Mesenteric fat pad (tissue), 1 donor: ENCODE data around the gene ZFHX3. TPM values are rescaled to one million over a fixed set of nuclear protein-coding genes. Genes with fewer than 3 reads are reported as not detected.

Experiments
- DNase-seq: peaks from one replicate; pipeline ENCODE4 v3.0.0-alpha.2; 2020; ENCODE audit warnings: low spot score
- total RNA-seq: library from RNA; stranded (reverse); fragmentation: NEBNext Ultra II Directional; extraction: Animal tissue kit (Norgen Biotek cat#: 25700); gene quantifications from one replicate; pipeline ENCODE4 v1.2.1, GENCODE V29; 2021
- donor health status: DM: yes; HTN: yes; CAD: no.

Gene ZFHX3
- total RNA-seq, 1 donor from 2014 or later: 28.8 TPM

DNA sequence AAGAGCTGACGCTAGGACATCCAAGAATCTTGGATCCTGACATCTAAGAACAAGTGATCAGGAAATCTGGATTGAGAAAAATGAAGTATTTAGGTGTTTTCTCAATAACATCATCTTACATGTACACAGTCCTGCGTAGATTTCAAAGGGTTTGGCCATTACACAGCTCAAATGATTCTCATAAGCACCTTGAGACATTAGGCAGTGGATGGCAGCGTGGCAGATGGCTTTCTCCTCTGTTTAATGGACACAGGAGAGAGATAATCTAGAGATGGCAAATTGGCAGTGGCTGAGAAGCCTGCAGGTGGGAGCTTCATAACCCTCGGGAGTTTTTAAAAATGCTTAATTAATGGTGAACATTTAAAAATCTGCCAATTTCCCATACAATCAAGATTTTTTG, 137.5 kb downstream of the ZFHX3 start:
- DNase-seq: no peak

GRCh38 chr16:72909196-72909595, 138.7 kb downstream of the ZFHX3 start:
- no peak for DNase-seq

DNA sequence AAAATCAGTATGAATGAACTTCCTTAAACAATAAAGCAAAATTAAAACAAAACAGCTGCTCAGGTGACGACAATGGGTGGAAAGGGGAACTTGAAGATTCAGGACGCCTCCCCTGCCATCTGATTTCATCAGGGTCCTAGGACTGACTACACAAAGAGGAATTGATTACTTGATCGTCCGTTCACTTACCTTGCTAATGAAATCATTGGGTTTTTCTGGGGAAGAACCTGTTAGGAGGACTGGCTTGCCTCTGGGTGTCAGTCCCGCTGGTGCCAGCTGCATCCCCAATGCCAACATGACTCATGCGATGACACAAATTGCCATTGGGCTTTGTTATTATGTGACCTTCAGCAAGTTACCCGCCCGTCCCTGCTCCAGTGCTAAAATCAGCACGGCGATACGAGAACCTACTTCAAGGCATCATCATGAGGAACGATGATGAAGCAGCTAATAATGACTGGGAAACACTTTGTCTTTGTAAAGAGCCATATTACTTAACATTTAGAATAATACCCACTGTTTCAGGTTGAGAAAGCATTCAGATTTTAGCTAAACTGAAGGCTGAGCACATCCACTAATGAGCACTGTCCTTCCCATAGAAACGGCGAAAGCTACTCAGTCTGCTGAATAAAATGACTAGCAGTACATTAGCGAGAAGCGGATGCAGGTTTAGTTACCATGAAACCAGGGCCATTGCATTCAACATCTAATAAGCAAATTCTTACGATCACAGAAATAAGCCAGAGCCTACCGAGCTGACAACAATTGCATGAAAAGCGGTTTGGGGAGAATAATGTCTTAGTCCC, 139.4 kb downstream of the ZFHX3 start:
- DNase-seq: no peak

- DNase-seq: no peak
Measured at GRCh38 chr16:72905581-72905980, 142.3 kb downstream of the ZFHX3 start.

- no peak for DNase-seq
Measured at GRCh38 chr16:72903176-72903575, 144.8 kb downstream of the ZFHX3 start.

- no peak for DNase-seq
Measured at GRCh38 chr16:72902206-72902605, 145.7 kb downstream of the ZFHX3 start.

- DNase-seq: no peak
Measured at GRCh38 chr16:72901000-72901627, 146.8 kb downstream of the ZFHX3 start.

GRCh38 chr16:72898216-72898825, 149.6 kb downstream of the ZFHX3 start:
- no peak for DNase-seq

DNA sequence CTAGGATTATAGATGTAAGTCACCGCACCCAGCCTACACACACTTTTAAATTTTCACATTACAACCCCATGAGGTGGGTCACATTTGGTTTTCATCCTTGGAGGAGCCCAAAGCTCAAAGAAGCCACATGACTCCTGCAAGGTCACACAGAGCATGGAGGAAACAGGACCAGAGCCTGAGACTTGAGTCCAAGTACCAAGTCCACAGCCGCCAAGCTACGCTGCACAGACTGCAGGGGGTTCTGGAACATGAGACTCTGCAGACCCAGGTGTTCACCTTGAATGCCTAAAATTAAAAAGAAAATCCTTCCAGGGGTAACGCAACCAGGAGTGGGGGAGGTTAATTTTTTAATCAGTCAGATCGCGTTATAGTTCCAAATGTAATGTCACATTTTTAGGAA, 150.2 kb downstream of the ZFHX3 start:
- DNase-seq: no peak

DNA sequence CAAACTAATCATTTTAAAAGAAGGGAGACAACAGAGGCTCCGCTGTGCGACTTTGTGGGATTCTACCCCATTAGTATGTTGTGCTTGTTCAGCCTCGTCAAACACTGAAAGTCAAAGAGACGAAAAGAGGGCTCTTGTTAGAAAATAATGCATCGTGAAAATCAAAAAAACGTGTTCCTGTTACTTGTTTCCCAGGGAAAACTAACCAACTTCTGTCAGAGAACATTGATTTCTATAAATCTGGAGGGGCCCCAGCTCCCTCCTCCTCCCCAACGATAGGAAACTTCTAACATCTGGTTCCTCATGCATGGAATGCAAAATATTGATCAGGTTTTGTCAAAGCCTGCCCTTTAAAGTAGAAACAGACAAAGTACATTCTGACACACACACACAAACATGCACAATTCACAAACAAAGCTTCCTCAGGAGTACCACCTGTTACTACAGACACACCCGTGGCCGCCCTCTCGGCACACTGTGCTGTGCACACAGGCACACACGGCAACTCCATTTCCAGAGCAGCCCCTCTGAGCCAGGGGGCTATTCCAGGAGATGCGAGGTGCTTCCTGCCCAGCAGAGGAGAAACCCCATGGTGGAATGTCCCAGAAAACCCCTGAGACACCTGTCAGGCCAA, 151.3 kb downstream of the ZFHX3 start:
- DNase-seq: no peak

DNA sequence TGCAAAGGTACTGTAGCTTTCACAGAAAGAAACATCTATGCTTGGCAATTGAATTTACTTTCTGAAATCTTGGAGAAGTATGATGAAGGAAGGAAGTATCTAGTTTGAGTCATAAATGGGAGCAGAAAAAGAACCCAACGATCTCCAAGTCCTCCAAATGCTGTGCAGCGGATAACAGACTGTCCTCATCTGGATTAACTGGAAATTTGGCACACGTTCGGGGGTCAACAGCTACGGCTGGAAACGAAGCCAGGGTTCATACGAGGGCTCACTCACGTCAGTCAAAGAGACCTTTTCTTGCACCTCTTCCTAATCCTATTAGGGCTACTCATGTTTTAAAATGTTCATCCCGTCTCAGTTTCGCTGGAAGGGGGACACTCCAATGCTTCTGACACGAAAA, 152.0 kb downstream of the ZFHX3 start:
- DNase-seq: no peak

- no peak for DNase-seq
Measured at GRCh38 chr16:72894293-72895151, 153.4 kb downstream of the ZFHX3 start.

- no peak for DNase-seq
Measured at GRCh38 chr16:72891291-72892227, 156.4 kb downstream of the ZFHX3 start.

DNA sequence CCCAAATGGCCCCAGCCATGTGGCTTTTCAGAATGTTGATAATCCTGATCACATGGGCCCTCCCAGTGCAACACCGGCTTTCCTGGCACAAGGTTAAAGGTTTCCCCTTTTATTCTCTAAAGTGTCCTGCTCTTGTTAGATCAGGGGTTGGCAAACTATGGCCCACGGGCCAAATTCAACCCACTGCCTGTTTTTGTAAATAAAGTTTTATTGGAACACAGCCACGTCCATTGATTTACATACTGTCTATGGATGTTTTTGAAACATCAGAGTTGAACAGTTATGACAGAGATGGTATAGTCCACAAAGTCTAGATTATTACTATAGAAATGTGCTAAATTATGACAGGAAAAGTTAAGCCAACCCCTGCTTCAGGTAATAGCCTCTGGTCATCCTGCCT, 157.3 kb downstream of the ZFHX3 start:
- no peak for DNase-seq

DNA sequence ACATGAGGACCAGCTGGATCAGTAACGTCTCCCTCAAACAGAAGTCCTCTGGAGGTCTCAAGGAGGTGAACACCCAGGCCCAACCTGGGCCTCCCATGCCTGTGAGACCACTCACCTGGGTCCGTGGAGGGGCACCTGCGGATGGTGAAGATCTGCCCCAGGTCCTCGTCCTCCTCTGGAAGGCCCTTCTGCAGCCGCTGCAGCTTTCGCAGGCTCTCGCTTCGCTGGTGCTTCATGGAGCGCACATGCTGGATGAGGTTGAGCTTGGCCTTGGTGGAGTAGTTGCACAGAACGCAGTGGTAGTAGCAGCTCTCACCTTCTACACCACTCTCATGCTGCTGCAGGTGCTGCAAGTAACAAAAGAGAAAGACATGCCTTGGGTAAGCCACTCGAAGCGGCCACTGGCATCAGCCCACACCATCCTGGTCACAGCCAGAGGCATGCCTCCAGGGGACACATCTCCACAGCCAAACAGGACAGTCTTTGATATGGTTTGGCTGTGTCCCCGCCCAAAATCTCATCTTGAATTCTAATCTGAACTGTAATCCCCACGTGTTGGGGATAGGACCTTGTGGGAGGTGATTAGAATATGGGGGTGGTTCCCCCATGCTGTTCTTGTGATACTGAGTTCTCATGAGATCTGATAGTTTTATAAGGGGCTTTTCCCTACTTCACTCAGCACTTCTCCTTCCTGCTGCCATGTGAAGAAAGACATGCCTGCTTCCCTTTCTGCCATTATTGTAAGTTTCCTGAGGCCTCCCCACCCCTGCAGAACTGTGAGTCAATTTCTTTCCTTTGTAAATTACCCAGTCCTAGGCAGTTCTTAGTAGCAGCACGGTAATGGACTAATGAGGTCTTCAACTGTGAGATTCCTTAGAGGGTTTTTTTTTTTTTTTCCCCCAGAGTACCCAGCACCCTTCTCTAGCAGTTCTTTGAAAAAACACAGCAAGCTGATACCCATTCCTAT, 158.0 kb downstream of the ZFHX3 start:
- no peak for DNase-seq

DNA sequence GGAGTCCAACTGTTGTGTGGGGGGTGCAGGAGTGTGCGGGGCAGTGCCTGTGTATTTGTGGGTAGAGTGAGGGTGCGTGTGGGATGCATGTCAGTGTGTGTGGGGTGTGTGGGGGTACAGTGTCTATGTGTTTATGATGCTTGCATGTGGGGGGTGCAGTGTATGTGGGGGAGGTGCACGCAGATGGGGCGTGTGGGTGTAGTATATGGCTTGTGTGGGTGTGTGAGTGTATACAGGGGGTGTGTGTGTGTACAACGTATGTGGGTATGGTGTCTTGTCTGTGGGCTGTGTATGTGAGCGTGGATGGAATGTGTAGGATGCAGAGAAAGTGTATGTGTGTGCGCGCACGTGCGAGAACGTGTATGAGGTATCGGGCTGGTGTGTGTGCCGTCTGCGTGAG, 160.4 kb downstream of the ZFHX3 start:
- no peak for DNase-seq

DNA sequence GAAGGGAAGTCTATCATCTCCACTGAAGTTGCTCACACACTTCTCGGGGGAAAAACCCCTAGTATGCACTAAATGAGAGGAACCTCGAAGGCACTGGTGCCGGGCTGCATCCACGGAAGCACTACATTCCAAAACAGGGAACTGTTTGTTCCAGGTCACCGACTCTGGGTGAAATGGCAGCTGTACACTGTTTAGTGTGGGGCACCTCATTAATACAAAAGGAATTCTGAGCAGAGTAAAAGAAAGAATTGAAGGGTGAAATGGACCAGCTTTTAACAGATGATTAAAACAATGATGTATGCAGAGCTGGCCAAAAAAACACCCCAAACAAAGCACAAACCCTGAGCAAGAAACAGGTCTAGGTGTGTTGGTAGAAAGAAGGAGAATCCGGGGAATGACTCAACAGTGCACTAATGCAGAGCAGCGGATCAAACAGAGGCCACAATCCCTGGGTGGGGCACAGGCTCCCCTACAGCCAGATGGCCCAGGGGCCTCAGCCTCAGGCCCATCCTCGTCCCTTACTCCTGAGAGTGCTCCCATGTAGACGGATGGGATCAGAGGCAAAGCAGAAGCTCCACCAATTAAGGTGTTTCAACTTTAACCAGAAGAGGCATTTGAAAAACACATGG, 161.5 kb downstream of the ZFHX3 start:
- no peak for DNase-seq

- DNase-seq: no peak
Measured at GRCh38 chr16:72884573-72884972, 163.4 kb downstream of the ZFHX3 start.
